GM15510 (cell line): ENCODE data around the gene PLEKHJ1.
A peak's percentile ranks its signal among the peaks of the same experiment; 100 is the strongest.

Experiments used
- POLR2A ChIP-seq: IDR thresholded peaks from 3 replicates; pipeline ENCODE4 v1.6.1; 2011; ENCODE audit warnings: borderline replicate concordance; ENCODE audit not compliant: insufficient read length; ENCODE audit errors: extremely low read depth

Gene PLEKHJ1

DNA sequence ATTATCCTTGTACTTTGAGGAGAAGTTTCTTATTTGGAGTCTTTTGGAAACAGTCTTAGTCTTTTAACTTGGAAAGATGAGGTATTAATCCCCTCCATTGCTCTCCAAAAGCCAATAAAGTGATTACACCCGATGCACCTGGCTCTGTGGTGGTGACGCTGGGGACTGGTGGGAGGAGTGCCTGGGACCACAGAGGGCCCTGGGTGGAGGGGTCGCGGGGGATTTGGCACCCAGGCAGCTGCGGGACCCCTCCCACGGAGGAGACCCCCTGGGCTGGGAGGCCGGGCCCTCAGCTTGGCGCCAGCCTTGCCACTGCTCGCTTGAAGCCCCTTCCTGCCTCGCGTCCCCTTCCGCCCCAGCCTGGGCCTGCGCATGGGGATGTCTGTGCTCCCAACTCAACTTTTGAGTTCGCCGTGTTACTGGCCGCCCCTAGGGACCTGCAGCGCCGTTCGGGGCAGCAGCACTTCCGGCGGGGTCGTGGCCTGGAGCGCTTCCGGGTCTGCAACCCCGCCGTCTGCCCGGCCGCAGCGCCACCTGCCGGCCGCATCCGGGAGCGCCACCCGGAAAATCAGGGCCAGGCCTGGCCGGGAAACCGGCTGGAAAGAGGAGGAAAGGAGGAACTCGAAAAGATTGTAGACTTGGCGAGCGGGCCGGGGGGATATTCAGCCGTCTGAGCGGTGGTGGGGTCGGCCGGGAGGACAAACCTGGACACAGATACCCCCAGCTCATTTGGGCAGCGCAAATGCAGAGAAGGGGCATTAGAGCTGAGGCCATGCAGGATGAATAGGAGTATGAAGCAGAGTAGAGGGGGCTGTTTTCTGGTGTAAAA, 37.4 kb upstream of the PLEKHJ1 start:
- TF ChIP-seq POLR2A = peak; percentile 61

DNA sequence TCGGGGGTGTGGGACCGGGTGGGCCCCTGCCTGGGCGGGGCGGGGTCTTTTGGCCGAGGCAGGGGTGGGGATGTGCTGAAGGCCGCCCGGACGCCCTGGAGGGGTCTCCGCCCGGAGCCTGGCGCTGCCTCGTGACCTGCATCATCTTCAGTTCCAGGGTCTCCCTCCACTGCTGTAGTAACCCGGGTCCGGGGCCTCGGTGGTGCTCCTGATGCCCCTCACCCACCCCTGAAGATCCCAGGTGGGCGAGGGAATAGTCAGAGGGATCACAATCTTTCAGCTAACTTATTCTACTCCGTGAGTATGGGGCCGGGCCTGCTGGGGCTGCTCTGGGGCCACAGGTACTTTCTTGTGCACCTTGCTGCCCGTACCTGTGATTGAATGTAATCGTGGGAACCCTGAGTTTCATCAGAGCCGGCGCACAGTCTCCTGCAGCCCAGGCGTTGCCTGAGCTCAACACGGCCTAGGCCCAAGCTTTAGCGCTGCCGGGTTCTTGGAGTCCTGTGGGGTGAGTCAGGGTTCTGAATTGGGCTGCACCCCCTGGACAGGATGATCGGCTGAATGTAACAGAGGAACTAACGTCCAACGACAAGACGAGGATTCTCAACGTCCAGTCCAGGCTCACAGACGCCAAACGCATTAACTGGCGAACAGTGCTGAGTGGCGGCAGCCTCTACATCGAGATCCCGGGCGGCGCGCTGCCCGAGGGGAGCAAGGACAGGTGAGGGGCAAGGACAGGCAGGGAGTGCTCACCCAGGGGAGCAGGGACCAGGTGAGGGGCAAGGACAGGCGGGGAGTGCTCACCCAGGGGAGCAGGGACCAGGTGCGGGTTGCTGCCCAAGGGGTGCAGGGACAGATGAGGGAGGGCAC, 35.3 kb upstream of the PLEKHJ1 start:
- TF ChIP-seq POLR2A = no peak

DNA sequence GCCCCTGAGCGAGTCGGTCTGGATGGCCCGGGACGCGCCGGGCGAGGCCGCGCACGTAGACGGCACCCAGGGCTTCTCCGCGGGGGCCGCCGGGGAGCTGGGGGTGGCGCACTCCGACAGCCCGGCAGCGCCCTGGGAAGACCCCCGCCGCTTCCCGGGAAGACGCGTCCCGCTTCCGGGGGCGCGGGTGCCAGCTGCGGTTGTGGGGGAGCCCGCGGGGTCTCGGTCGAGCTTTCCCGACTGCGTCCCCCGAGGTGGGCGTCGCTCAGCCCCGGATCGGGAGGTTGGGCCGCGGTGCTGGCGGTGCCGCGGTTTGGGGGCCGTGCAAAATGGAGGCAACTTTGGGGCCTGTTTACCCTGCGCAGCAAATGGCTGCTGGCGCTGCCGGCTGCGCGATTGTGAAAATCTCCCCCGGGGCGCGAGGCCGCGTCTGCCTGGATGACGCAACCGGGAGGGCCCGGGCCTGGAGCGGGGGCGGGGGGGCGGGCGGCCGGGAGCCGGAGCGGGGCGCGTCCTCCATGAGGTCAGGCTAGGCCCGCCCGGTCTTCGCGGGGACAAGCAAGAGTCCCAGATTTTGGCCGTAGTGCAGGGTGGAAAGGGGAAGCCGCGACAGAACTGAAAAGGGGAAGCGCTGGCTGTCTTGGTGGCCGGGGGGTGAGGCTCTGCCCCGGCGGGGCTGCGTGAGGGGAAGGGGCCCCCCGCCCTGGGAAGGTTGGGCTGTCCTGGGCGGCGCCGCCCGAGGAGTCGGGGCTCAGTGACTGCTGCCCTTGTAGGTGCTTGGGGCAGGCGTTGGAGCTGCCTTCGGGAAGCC, 34.5 kb upstream of the PLEKHJ1 start:
- peak; percentile 51 for TF ChIP-seq POLR2A

DNA sequence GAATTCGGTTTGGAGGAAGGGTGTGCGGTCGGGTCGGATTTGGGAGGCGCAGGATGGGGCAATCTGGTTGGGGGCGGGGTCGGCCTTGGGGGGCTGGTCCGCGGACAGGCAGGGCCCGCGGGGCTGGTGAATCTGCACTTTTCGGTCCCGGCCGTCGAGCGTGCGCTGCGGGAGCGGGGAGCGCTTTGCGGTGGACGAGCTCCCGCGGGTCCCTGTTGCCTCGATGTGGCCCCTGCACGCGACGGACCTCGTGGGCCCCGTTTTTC, 34.0 kb upstream of the PLEKHJ1 start:
- TF ChIP-seq POLR2A = no peak

DNA sequence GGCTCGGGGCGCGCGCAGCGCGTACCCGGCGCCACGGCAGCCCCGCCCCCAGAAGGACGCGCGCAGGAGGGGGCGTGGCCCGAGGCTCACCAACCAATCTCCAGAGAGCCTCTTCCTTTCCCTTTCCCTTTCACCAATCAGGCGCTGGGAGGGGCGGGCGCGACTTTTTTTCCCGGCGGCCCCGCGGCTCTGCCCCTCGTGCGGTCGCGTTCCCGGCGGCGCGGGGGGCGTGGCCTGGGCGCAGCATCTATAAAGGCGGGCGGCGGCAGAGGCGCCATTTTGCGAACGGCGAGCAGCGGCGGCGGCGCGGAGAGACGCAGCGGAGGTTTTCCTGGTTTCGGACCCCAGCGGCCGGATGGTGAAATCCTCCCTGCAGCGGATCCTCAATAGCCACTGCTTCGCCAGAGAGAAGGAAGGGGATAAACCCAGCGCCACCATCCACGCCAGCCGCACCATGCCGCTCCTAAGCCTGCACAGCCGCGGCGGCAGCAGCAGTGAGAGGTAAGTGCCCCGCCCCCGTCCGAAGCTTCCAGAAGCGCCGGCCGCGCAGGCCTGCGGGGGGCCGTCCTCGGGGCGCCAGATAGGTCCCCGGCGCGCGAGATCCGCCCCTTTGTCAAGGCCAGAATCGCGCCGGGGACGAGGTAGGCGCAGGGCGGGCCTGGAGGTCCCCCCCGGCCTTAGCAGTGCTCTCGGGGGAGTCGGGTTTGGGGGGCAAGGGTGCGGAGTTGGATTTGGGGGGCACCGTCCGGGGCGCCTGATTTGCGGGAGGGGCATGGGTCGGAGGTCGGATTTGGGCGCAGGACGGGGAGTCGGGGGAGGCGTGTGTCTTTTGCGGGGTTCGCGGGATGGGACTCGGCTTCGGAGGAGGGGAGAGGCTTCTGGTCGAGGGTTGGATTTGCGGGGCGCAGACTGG, 33.4 kb upstream of the PLEKHJ1 start:
- TF ChIP-seq POLR2A = peak; percentile 100

DNA sequence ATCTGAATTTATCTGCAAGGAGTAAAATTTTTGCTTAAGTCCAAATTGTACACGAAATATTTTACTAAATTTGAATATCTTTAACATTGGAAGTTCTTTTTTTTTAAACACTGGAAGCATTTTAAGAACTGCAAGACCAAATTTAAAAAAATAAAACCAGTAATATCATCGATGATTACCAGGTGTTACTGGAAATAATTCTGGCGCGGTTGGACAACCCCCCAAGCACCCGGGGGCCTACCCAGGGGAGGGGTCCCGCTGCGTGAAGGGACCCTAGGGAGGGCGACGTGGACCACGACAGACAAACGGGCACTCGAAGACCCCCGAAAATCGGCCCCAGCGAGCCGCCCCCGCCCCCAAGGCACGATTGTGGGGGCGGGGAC, 32.7 kb upstream of the PLEKHJ1 start:
- TF ChIP-seq POLR2A = no peak

DNA sequence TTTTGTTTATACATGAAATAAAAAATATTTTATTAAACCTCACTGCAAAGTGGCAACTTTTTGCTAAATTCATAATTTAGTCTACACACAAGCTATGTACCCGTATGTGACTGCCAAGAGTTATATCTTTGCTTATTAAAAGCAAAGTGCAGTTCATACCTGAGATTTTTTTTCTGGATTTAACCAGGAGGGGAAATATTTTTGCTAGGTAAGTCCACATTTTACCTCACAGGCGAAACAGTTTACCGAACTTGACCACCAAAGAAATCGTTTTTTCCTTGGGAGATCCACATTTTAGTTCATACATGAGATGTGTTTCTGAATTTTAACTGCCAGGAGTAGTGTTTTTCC, 32.3 kb upstream of the PLEKHJ1 start:
- TF ChIP-seq POLR2A = no peak

DNA sequence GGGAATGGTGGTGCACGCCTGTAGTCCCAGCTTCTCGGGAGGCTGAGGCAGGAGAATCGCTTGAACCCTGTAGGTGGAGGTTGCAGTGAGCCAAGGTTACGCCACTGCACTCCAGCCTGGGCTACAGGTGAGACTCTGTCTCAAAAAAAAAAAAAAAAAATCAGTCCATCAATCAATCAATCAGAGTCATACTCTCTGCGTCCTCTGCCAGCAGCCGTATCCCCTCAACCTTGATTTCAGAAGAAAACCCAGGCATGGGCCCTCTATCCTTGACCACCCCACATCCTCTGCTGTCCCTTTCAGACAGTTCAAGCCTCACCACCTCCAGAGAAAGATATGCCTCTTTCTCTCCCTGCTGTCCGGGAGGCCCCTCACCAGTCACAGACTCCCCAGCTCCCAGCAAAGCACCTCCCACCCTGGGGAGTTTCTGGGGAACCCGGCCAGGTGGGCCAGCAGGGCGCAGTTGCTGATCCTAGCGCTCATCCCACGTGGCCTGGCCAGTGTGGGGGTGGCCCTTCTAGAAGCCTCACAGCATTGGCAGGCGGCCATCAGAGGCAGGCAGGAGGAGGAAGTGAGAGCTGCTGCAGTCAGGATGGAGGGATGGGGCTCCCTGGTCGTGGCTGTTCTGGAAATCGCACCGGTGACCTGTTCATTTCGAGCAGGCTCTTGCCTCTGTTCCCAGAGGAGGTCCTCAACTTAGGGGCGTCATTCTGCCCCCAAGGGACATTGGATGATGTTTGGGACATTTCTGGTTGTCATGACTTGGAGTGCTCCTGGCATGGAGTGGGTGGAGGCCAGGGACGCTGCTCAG, 30.3 kb upstream of the PLEKHJ1 start:
- TF ChIP-seq POLR2A = peak; percentile 38

DNA sequence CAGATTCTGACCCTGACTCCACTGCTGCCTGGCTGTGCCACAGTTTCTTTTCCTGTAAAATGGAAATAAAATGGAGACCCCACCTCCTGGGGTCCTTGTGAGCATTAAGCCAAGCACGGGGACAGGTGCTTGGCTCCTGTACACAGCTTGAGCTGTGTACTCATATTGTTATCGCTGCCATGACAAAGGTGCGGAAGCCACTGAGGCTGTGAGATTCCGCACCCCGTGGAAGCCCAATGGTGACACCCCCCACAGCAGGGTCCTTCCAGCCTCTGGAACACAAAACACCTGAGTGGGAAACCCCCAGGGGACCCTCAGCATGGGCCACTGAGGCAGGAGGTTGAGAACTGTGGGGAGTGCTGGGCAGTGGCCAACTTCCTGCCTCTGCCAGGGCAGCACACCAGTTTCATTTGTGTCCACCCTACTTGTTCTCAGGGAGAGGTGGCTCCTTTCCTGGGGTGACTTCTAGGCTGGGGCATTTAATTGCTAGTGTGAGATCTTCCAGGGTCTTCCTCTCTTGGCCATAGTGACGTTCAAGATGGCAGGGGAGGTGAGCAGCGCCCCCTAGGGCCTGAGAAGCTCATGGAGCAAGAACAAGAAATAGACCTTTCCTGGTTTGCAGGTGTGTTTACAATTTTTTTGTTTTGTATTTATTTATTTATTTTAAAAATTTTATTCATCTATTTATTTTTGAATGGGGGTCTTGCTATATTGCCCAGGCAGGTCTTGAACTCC, 25.5 kb upstream of the PLEKHJ1 start:
- no peak for TF ChIP-seq POLR2A

DNA sequence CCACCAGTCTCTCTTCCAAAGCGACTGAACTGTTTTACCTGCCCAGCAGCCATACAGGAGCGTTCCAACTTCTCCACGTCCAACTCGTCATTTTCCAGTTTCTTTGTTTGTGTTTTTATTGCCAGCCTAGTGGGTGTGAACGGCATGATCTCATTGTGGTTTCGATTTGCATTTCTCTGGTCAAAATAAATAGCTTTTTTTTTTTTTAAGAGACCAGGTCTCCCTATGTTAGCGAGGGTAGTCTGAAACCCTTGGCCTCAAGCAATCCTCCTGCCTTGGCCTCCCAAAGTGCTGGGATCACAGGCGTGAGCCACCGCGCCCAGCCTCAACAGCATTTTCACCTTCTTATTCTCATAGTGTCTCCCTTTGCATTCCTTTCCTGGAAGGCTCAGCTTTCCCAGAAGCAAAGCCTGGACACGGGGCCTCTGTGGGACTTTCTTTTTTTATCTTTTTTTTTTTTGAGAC, 24.2 kb upstream of the PLEKHJ1 start:
- TF ChIP-seq POLR2A = no peak

DNA sequence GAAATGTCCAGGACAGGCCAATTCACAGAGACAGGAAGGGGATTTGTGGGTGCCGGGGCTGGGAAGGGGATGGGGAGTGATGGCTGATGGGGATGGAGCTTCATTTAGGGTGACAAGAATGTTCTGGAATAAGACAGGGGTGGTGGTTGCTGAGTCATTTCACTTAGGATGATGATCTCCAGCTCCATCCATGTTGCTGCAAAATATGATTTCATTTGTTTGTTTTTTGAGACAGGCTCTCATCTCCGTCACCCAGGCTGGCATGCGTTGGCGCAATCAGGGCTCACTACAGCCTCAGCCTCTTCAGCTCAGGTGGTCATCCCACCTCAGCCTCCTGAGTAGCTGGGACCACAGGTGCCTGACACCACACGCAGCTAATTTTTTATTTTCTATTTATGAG, 23.2 kb upstream of the PLEKHJ1 start:
- TF ChIP-seq POLR2A = no peak

DNA sequence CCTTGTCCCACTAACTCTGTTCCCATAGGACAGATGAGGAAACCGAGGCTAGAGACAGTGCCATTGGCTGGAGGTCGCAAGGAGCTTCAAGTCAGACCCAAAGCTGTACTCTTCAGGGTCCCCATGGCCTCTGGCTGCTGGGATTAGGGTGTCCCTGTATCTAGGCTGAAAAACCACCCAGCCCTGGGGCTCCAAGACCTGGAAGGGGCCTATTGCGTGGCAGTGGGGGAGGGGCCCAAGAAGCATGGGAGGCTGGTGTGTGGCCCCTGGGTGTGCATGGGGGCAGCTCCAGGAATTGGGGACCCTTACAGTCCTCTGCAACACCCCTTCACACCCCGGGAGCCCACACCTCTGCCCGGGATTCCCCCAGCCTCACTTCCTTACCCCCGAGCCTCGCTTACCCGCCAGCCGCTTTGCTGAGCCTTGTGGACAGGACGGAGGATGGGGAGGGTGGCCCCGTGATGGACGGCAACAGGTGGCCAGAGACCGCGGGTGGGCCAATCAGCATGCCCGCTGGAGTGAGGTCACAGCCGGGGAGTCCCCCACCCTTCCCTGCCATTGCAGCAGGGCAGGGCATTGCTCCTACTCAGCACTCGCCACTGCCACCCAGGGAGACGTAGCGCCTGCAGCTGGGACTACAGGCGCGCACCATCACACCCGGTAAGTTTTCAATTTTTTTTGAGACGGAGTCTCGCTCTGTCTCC, 20.0 kb upstream of the PLEKHJ1 start, which contains the start of gene JSRP1:
Gene JSRP1, minus strand, starts transcription at position 436 of the 704 bp plus-strand sequence. CDS start 1,103 bp downstream, outside the sequence.
- TF ChIP-seq POLR2A = no peak

DNA sequence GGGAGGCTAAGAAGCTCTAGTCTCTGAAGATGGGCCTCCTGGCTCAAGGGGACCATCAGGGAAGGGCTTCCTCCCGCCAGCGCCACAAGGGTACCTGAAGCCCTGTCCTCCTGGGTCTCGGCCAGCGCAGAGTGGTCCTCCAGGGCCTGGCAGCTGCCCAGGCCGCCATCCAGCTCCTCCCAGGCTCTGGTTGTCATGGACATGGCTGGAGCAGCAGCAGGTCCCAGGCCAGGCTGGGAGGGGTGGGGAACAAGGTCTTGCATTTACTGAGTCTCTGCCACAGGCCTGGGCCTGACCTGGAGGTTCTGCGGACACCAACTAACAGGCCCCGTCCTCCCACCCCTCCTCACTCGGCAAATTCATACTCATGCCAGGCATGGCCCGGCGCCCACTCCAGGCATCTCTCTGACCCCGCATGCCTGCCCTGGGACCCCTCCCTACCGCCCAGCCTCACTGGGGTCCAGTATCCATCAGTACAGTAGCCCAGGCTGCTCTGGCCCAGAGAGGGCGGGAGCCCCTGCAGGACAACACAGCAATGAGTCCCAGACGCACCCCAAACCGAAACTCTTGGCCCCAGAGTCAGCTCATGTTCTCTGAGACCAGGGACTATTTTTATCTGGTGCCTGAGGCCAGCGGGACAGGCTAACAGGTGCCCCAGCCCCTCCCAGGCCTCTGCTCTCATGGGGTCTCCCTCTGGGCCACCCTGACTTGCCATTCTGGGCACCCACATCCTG, 19.1 kb upstream of the PLEKHJ1 start:
- no peak for TF ChIP-seq POLR2A
